CD14-positive monocyte (primary cell): Measurements from ENCODE around the gene CAMK4. TPM values are rescaled to one million over a fixed set of nuclear protein-coding genes. Genes with fewer than 3 reads are reported as not detected.

Source experiments
- DNase-seq, 3 donors: peaks; one replicate each; pipeline ENCODE4 v3.0.0-alpha.2; 2011 to 2022
- H2AFZ ChIP-seq: 2 replicates; pipeline ENCODE4 v1.6.0; 2012; ENCODE audit warnings: mild to moderate bottlenecking, low read depth, low read length, inconsistent platforms; ENCODE audit not compliant: insufficient read depth, poor library complexity, severe bottlenecking
- H3K27ac ChIP-seq, 2 donors: 1 replicate in 1 of 2; 2 replicates in 1 of 2; pipeline ENCODE4 v1.5.1; 2012 to 2013; ENCODE audit warnings: low read length in 2 of 2, control low read depth in 1 of 2, inconsistent platforms in 1 of 2, low read depth in 1 of 2, mild to moderate bottlenecking in 1 of 2
- H3K27me3 ChIP-seq, 2 donors: one replicate each; pipeline versions ENCODE4 v1.6.0 to v1.6.1; 2011 to 2013; ENCODE audit warnings: low read length in 2 of 2; ENCODE audit not compliant: control insufficient read depth in 2 of 2, insufficient read depth in 2 of 2
- H3K36me3 ChIP-seq, 2 donors: replicated peaks in 1 of 2; 1 replicate in 1 of 2; 2 replicates in 1 of 2; pipeline versions ENCODE4 v1.5.1 to v1.6.1; 2012 to 2013; ENCODE audit warnings: low read length in 2 of 2, control low read depth in 1 of 2, inconsistent platforms in 1 of 2, mild to moderate bottlenecking in 1 of 2; ENCODE audit not compliant: insufficient read depth in 2 of 2, control insufficient read depth in 1 of 2
- H3K4me1 ChIP-seq, 2 donors: 1 replicate in 1 of 2; 2 replicates in 1 of 2; pipeline versions ENCODE4 v1.5.1 to v1.6.1; 2012 to 2013; ENCODE audit warnings: low read length in 2 of 2, control low read depth in 1 of 2, inconsistent platforms in 1 of 2, mild to moderate bottlenecking in 1 of 2, moderate library complexity in 1 of 2; ENCODE audit not compliant: insufficient read depth in 2 of 2, control insufficient read depth in 1 of 2
- H3K4me2 ChIP-seq: replicated peaks from 2 replicates; pipeline ENCODE3; 2012; ENCODE audit warnings: low read length, moderate library complexity, mild to moderate bottlenecking; ENCODE audit not compliant: poor library complexity, severe bottlenecking; ENCODE audit errors: extremely low read depth
- H3K4me3 ChIP-seq, 3 experiments: fragments of 200-600 bp in 1 of 3; sonication (generic) in 1 of 3; replicated peaks in 1 of 3; 1 replicate in 2 of 3; 2 replicates in 1 of 3; pipeline ENCODE4 v1.5.1; 2011 to 2013; ENCODE audit warnings: low read length in 3 of 3, mild to moderate bottlenecking in 3 of 3, control low read depth in 2 of 3, low read depth in 2 of 3, inconsistent platforms in 1 of 3, moderate library complexity in 1 of 3
- H3K79me2 ChIP-seq: 2 replicates; pipeline ENCODE4 v1.6.0; 2012; ENCODE audit warnings: mild to moderate bottlenecking, control low read depth, inconsistent platforms, low read length, moderate library complexity; ENCODE audit not compliant: insufficient read depth
- H3K9ac ChIP-seq: 2 replicates; pipeline ENCODE4 v1.6.0; 2017; ENCODE audit warnings: low read length, mild to moderate bottlenecking; ENCODE audit not compliant: insufficient read depth, poor library complexity, severe bottlenecking
- H3K9me3 ChIP-seq, 2 donors: replicated peaks in 1 of 2; 1 replicate in 1 of 2; 2 replicates in 1 of 2; pipeline versions ENCODE4 v1.5.1 to v1.6.1; 2012 to 2013; ENCODE audit warnings: low read length in 2 of 2, control low read depth in 1 of 2; ENCODE audit not compliant: control insufficient read depth in 1 of 2, insufficient read depth in 1 of 2
- H4K20me1 ChIP-seq: 2 replicates; pipeline ENCODE4 v1.6.0; 2012; ENCODE audit warnings: mild to moderate bottlenecking, low read length, control low read depth, moderate library complexity; ENCODE audit not compliant: insufficient read depth
- H3K27ac Mint-ChIP-seq, 7 donors: one replicate each; pipeline ENCODE4 v1.8.0; 2020; ENCODE audit warnings: mild to moderate bottlenecking in 7 of 7, mixed read lengths in 7 of 7, moderate library complexity in 6 of 7, inconsistent platforms in 2 of 7
- H3K27me3 Mint-ChIP-seq, 3 donors: one replicate each; pipeline ENCODE4 v1.8.0; 2021 to 2022; ENCODE audit warnings: low read depth in 3 of 3, mild to moderate bottlenecking in 3 of 3, mixed read lengths in 3 of 3, moderate library complexity in 3 of 3, inconsistent platforms in 1 of 3
- H3K36me3 Mint-ChIP-seq, 2 donors: one replicate each; pipeline ENCODE4 v1.8.0; 2020; ENCODE audit warnings: mixed read lengths in 2 of 2, inconsistent platforms in 1 of 2, mild to moderate bottlenecking in 1 of 2
- H3K4me1 Mint-ChIP-seq: one replicate; pipeline ENCODE4 v1.8.0; 2020; ENCODE audit warnings: mild to moderate bottlenecking, mixed read lengths
- H3K4me3 Mint-ChIP-seq, 2 donors: one replicate each; pipeline ENCODE4 v1.8.0; 2020; ENCODE audit warnings: mild to moderate bottlenecking in 2 of 2, mixed read lengths in 2 of 2, moderate library complexity in 1 of 2
- H3K9me3 Mint-ChIP-seq, 7 donors: one replicate each; pipeline ENCODE4 v1.8.0; 2020 to 2022; ENCODE audit warnings: mixed read lengths in 7 of 7, mild to moderate bottlenecking in 6 of 7, moderate library complexity in 6 of 7, inconsistent platforms in 2 of 7
- WGBS: methylation state at CpG from one replicate; pipeline ENCODE4 v1.1.5; 2013; ENCODE audit warnings: missing lambda C conversion rate; ENCODE audit not compliant: insufficient coverage; 5-methylcytosine and 5-hydroxymethylcytosine counted together
- intact Hi-C, 2 donors: fragments of 100-400 bp; cut with micrococcal nuclease; formaldehyde crosslinking; loops; one replicate each; pipeline versions ENCODE4 v1.15.0 to v1.15.1; 2023
- polyA plus RNA-seq, 3 donors: library from polyadenylated mRNA; depleted of rRNA in 1 of 3; unstranded in 2 of 3; stranded (reverse) in 1 of 3; fragments of 300-500 nt in 2 of 3; fragments of >200 nt in 1 of 3; fragmentation: Illumina TruSeq in 2 of 3; gene quantifications; 1 replicate in 2 of 3; 2 replicates in 1 of 3; pipeline ENCODE4 v1.2.3, GENCODE V29; 2012 to 2021
- TF ChIP-seq, protein P1 (sequence below): fragments of 200-600 bp; IDR thresholded peaks from one replicate; pipeline ENCODE4 v1.8.0; 2022; ENCODE audit warnings: antibody characterized with exemption, mild to moderate bottlenecking

The CAMK4 gene
- polyA plus RNA-seq, 3 donors: 0.24 to 0.28 TPM; not detected in 1

GRCh38 chr5:111472579-111472978 lies 248.4 kb downstream of the CAMK4 start:
- Mint-ChIP-seq H3K27ac (peak overlapping the region in 6 of 7 donors; percentile 3 to 88 (median 44)), H3K9me3 (peaks cover 0 to 3% (median 0%) of the 10 kb centered on the region in 7 donors), H3K27me3 (peaks cover 0 to 2% (median 0%) of the 10 kb centered on the region in 3 donors), H3K4me3 (no peak overlapping the region), H3K4me1 (peaks cover 8% of the 10 kb centered on the region), H3K36me3 (no peaks in the 10 kb centered on the region)
- DNase-seq: peak; percentile 5 to 18 (median 8)
- Histone ChIP-seq H3K9ac (no peak overlapping the region), H3K27ac (no peak overlapping the region), H3K27me3 (no peaks in the 10 kb centered on the region), H2AFZ (peak overlapping the region; percentile 50), H3K4me2 (no peak overlapping the region), H3K79me2 (no peaks in the 10 kb centered on the region), H3K36me3 (no peaks in the 10 kb centered on the region), H3K4me1 (no peaks in the 10 kb centered on the region), H3K4me3 (no peak overlapping the region), H4K20me1 (no peaks in the 10 kb centered on the region), H3K9me3 (no peaks in the 10 kb centered on the region)
- WGBS: 30% methylated on average over 3 of the region's 3 CpGs
- TF ChIP-seq, protein P1, sequence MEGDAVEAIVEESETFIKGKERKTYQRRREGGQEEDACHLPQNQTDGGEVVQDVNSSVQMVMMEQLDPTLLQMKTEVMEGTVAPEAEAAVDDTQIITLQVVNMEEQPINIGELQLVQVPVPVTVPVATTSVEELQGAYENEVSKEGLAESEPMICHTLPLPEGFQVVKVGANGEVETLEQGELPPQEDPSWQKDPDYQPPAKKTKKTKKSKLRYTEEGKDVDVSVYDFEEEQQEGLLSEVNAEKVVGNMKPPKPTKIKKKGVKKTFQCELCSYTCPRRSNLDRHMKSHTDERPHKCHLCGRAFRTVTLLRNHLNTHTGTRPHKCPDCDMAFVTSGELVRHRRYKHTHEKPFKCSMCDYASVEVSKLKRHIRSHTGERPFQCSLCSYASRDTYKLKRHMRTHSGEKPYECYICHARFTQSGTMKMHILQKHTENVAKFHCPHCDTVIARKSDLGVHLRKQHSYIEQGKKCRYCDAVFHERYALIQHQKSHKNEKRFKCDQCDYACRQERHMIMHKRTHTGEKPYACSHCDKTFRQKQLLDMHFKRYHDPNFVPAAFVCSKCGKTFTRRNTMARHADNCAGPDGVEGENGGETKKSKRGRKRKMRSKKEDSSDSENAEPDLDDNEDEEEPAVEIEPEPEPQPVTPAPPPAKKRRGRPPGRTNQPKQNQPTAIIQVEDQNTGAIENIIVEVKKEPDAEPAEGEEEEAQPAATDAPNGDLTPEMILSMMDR: no peak
- intact Hi-C loops: no loop called here

DNA sequence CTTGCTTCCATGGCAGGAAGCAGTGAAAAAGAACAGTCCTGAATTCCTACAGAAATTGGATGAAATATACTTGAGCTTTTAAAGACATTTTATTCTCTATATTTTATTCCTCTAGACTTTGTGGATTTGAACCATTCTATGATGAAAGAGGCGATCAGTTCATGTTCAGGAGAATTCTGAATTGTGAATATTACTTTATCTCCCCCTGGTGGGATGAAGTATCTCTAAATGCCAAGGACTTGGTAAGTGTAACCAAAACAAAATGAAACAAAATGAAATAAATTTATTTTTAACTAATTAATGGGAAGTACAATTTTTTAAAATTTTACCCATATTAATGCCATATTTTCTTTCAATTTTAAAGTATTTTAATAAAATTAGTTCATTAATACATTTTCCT lies 254.1 kb downstream of the CAMK4 start:
- Histone ChIP-seq H3K79me2 (no peaks in the 10 kb centered on the region), H3K27me3 (no peaks in the 10 kb centered on the region), H3K27ac (no peak overlapping the region), H3K4me1 (no peaks in the 10 kb centered on the region), H4K20me1 (no peaks in the 10 kb centered on the region), H2AFZ (no peak overlapping the region), H3K9me3 (no peaks in the 10 kb centered on the region), H3K4me2 (no peak overlapping the region), H3K36me3 (no peaks in the 10 kb centered on the region), H3K4me3 (no peak overlapping the region), H3K9ac (no peak overlapping the region)
- intact Hi-C loops: no loop called here
- Mint-ChIP-seq H3K9me3 (no peaks in the 10 kb centered on the region), H3K4me1 (no peaks in the 10 kb centered on the region), H3K27ac (no peak overlapping the region), H3K27me3 (peaks cover 3 to 4% (median 3%) of the 10 kb centered on the region in 3 donors), H3K4me3 (no peak overlapping the region), H3K36me3 (no peaks in the 10 kb centered on the region)
- TF ChIP-seq, protein P1: no peak
- no peak for DNase-seq
- no CpG with 5 or more reads among the region's 1 CpG for WGBS
